Vagina (tissue), 2 donors: ENCODE results near the gene KAT7. TPM values are rescaled to one million over a fixed set of nuclear protein-coding genes. Genes with fewer than 3 reads are reported as not detected.

Experiments used
- DNase-seq, 2 donors: peaks; one replicate each; pipeline ENCODE4 v3.0.0-alpha.2; 2017; ENCODE audit errors: extremely low spot score in 2 of 2
- H3K27ac ChIP-seq: fragments of 200-600 bp; sonication (generic); one replicate; pipeline ENCODE4 v1.5.1; 2019
- H3K27me3 ChIP-seq: fragments of 200-600 bp; sonication (generic); one replicate; pipeline ENCODE4 v1.5.1; 2019
- H3K36me3 ChIP-seq, 2 donors: fragments of 200-600 bp; sonication (generic); one replicate each; pipeline ENCODE4 v1.5.1; 2017 to 2019
- H3K4me1 ChIP-seq: fragments of 200-600 bp; sonication (generic); one replicate; pipeline ENCODE4 v1.5.1; 2019
- H3K4me3 ChIP-seq, 2 donors: fragments of 200-600 bp; sonication (generic); 1 replicate in 1 of 2; 2 replicates in 1 of 2; pipeline ENCODE4 v1.5.1; 2016 to 2019
- H3K9me3 ChIP-seq: fragments of 200-600 bp; sonication (generic); one replicate; pipeline ENCODE4 v1.5.1; 2019
- POLR2A ChIP-seq, 2 donors: fragments of 450-650 bp; IDR thresholded peaks; one replicate each; pipeline ENCODE4 v1.6.1; 2017; ENCODE audit warnings: antibody characterized with exemption in 2 of 2, mild to moderate bottlenecking in 2 of 2, moderate library complexity in 2 of 2
- POLR2AphosphoS5 ChIP-seq, 2 donors: sonication (generic); formaldehyde crosslinking; IDR thresholded peaks; one replicate each; pipeline ENCODE4 v1.9.0; 2017; ENCODE audit warnings: antibody characterized with exemption in 2 of 2, mild to moderate bottlenecking in 2 of 2, low read depth in 1 of 2; ENCODE audit not compliant: insufficient read depth in 1 of 2
- intact Hi-C: fragments of 100-400 bp; cut with DNase I; formaldehyde crosslinking; loops from one replicate; pipeline ENCODE4 v1.15.1; 2023
- total RNA-seq: library from RNA; depleted of rRNA; stranded (reverse); fragments of >200 nt; gene quantifications from one replicate; pipeline ENCODE4 v1.2.3, GENCODE V29; 2016
- TF ChIP-seq, protein P1 (sequence below), 3 experiments: fragments of 450-650 bp in 2 of 3; fragments of 200-600 bp in 1 of 3; sonication (generic) in 1 of 3; IDR thresholded peaks; one replicate each; pipeline ENCODE4 v1.5.1; 2017 to 2019; ENCODE audit warnings: antibody characterized with exemption in 3 of 3, mild to moderate bottlenecking in 2 of 3, moderate library complexity in 2 of 3

KAT7 gene
- total RNA-seq, 1 donor from 2014 or later = 36.1 TPM

DNA sequence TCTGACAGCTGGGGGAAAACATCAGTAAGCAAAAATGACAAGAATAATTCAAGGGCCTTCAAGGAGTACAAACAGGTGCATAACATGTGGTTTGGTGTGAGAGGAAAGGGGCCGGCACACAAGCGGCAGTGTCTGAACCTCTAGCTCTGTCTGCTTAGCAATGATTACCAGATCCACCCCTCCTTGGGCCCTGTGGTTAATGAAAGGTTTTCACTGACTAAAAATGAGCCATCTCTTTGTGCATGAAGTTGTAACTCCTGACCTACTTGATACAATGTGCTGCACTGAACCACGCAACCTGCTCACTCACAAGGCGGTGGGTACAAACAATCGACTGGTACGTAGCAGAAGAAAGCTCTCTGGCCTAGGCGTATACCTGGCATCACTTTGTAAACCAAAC, 39.7 kb upstream of the KAT7 start:
- H3K27ac ChIP-seq = no peak overlapping the region
- intact Hi-C loops = no loop called here
- TF ChIP-seq POLR2A (IDR thresholded peaks at IDR 0.05) = no peak
- TF ChIP-seq POLR2AphosphoS5 (IDR thresholded peaks at IDR 0.05; ENCODE audit: insufficient read depth in 1 of 2, low read depth in 1 of 2) = no peak
- TF ChIP-seq, protein P1, sequence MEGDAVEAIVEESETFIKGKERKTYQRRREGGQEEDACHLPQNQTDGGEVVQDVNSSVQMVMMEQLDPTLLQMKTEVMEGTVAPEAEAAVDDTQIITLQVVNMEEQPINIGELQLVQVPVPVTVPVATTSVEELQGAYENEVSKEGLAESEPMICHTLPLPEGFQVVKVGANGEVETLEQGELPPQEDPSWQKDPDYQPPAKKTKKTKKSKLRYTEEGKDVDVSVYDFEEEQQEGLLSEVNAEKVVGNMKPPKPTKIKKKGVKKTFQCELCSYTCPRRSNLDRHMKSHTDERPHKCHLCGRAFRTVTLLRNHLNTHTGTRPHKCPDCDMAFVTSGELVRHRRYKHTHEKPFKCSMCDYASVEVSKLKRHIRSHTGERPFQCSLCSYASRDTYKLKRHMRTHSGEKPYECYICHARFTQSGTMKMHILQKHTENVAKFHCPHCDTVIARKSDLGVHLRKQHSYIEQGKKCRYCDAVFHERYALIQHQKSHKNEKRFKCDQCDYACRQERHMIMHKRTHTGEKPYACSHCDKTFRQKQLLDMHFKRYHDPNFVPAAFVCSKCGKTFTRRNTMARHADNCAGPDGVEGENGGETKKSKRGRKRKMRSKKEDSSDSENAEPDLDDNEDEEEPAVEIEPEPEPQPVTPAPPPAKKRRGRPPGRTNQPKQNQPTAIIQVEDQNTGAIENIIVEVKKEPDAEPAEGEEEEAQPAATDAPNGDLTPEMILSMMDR (IDR thresholded peaks at IDR 0.05) = no peak

DNA sequence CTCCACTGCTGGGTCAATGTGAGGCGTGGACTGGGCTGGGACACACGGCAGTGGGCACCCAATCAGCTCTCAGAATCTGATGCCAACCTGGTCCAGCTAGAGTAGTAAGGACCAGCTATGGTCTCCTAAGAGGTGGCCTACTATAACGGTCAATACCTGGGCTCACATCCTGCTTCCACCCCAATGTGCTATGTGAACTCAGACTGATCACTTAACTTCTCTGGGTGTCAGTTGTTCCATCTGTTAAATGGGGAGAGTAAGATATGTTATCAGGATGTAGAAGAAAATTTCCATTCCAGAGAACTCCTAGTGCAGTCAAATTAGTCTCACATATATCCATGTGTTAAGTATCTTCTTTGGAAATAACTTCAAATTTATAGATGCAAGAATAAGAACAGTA, 38.8 kb upstream of the KAT7 start:
- H3K9me3 ChIP-seq = no peaks in the 10 kb centered on the region
- peaks cover 25% of the 10 kb centered on the region for H3K4me1 ChIP-seq
- H3K36me3 ChIP-seq = no peaks in the 10 kb centered on the region
- no peak overlapping the region for H3K4me3 ChIP-seq
- no peak overlapping the region for H3K27ac ChIP-seq
- TF ChIP-seq POLR2AphosphoS5 (IDR thresholded peaks at IDR 0.05; ENCODE audit: insufficient read depth in 1 of 2, low read depth in 1 of 2) (no peak), POLR2A (IDR thresholded peaks at IDR 0.05) (no peak)
- TF ChIP-seq, protein P1 (IDR thresholded peaks at IDR 0.05) = no peak
- H3K27me3 ChIP-seq = no peaks in the 10 kb centered on the region
- no peak for DNase-seq
- intact Hi-C loops = no loop called here

More for the DNA sequence above, 39.7 kb upstream of the KAT7 start:
- Histone ChIP-seq H3K4me3 (no peak overlapping the region), H3K9me3 (no peaks in the 10 kb centered on the region), H3K27me3 (no peaks in the 10 kb centered on the region), H3K36me3 (no peaks in the 10 kb centered on the region), H3K4me1 (peaks cover 22% of the 10 kb centered on the region)
- no peak for DNase-seq

DNA sequence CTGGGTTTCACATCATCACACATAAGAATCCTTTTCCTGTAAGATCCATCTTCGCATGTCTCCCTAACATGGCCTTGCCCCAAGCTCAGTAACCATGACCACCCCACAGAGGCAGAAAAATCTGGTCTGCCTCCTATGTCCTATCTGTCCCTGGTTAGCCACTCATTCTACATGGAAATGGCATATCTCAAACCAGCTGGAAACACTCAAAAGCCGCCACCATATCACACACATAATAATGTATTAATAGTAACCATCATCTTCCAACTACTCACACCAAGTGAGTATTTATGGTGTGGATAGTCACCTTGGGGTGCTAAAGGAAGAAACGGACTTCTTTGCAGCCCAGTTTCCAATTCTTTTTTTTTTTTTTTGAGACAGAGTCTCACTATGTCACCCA, 36.0 kb upstream of the KAT7 start:
- intact Hi-C loops = no loop called here

DNA sequence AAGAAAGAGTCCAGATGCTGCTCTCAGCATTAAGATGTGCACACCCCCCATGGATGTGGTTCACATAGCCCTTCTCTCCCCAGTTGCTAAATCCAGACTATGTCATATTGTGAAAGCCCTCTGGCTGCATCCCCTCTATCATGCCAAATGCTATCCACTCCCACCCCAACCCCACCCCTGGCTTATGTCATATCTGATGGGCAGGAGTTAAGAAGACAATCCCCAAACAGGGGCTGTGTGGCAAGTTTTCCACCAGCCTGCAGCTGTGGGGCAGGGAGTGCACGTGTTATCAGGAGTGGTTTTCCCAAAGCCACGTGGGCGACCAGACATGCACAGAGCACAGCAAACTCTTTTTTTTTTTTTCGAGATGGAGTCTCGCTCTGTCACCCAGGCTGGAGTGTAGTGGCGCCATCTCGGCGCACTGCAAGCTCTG, 34.5 kb upstream of the KAT7 start:
- no peaks in the 10 kb centered on the region for H3K27me3 ChIP-seq
- intact Hi-C loops = no loop called here
- DNase-seq = no peak
- H3K4me3 ChIP-seq = no peak overlapping the region
- peaks cover 38% of the 10 kb centered on the region for H3K4me1 ChIP-seq
- no peaks in the 10 kb centered on the region for H3K9me3 ChIP-seq
- H3K36me3 ChIP-seq = no peaks in the 10 kb centered on the region
- TF ChIP-seq POLR2AphosphoS5 (IDR thresholded peaks at IDR 0.05; ENCODE audit: insufficient read depth in 1 of 2, low read depth in 1 of 2) (peak in 1 of 2 donors; percentile 25), POLR2A (IDR thresholded peaks at IDR 0.05) (no peak)
- TF ChIP-seq, protein P1 (IDR thresholded peaks at IDR 0.05) = no peak
- no peak overlapping the region for H3K27ac ChIP-seq

More for the DNA sequence above, 36.0 kb upstream of the KAT7 start:
- H3K27me3 ChIP-seq = no peaks in the 10 kb centered on the region
- no peak for TF ChIP-seq POLR2A (IDR thresholded peaks at IDR 0.05)
- TF ChIP-seq, protein P1 (IDR thresholded peaks at IDR 0.05) = no peak
- no peak overlapping the region for H3K27ac ChIP-seq
- H3K36me3 ChIP-seq = no peaks in the 10 kb centered on the region
- H3K4me3 ChIP-seq = no peak overlapping the region
- no peak for DNase-seq
- H3K4me1 ChIP-seq = peaks cover 38% of the 10 kb centered on the region
- no peaks in the 10 kb centered on the region for H3K9me3 ChIP-seq

DNA sequence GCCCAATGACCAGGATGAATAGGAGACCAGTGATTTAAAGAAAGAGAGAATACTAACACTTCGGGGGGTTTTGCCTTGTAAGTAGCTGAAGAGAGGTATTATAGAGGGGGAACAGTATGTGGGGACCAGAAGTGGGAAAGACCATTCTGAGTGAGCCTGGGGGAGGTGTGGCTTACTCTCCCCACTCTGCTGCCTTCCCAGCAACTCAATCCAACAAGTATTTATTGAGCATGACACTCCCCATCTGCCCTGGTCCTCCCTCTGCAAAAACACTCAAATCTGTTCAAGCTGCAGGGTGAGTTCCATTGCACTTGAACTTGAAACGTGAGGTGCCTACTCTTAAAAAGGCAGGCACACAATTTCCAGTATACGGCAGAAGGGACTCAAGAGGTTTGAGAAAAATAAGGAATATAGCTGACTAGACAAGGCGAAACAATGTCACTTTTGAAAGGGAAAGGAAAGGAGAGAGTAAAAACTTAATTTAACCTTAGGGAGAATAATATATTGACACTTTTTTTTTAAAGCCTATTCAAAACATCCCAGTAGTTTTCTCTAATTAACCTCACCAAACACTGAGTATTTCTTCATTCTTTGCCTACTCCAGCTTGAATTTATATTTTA, 32.7 kb upstream of the KAT7 start:
- Histone ChIP-seq H3K4me3 (no peak overlapping the region), H3K4me1 (peaks cover 29% of the 10 kb centered on the region), H3K27ac (no peak overlapping the region), H3K9me3 (no peaks in the 10 kb centered on the region), H3K36me3 (no peaks in the 10 kb centered on the region), H3K27me3 (no peaks in the 10 kb centered on the region)
- DNase-seq = no peak
- TF ChIP-seq, protein P1 (IDR thresholded peaks at IDR 0.05) = no peak
- intact Hi-C loops = no loop called here
